ENCODE results near the gene CBFB.
"Not testable (repeated sequence)": the region's sequence is repeated elsewhere in the genome, so short reads cannot be mapped to it uniquely, and the experiment has no call there.

The CBFB gene

DNA sequence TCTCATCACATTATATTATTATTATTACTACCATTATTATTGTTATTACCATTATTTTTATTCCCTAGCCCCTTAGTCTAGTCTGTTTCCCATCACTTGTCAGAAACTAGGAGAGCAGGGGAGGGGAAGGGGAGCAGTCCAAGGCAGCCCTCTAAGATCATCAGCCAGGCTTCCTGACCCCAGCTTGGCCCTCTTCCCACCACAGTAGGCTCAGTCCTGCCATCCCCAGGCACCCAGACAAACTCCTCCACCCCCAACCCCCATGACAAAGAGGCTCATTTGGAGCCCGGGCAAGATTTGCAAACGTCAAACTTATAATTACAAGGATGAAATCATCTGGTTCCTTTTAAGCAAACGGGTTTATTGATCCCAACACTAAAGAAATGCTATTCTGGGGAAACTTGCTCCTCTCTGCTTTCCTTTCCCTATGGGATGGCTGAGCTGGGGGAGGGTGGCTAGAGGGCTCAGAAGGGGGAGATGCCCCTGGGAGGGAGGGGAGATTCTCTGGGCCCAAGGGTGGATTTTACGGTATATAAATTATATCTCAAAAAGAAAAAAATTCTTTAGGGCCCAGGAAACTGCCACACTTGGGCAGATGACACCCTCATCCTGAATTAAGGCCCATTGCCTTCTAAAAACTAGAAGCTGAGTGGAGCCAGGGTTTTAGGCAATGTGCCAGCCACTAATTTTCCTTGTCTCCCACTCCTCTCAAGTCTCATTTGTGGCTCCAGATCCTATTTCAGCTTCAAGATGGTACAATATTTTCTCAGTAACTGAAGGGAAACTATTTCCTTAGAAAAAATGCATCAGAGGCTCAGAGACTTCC, 4.4 kb upstream of the CBFB start:
- H3K4me3 ChIP-seq (ENCODE audit: low read length) = no peak overlapping the region
- TF ChIP-seq ZNF274 (IDR thresholded peaks at IDR 0.05; ENCODE audit: low read depth, low read length) = no peak

DNA sequence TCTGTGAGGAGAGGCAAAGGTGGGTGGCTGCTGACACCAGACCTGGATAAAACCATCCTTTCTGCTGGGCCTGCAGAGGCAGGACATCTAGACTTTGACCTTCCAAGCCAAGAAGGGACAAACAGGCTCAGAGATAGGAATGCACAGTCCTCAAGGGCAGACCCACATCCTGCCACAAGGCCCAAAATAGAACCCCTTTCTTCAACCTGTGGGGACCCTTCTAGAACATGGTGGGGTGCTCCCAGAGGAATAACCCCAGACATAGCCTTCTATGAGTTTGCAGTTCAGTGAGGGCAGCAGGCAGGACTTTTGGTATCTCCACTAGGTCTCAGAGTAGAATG, 3.8 kb upstream of the CBFB start:
- H3K4me3 ChIP-seq (ENCODE audit: low read length) = no peak overlapping the region
- no peak for TF ChIP-seq ZNF274 (IDR thresholded peaks at IDR 0.05; ENCODE audit: low read depth, low read length)

- TF ChIP-seq ZNF274 (IDR thresholded peaks at IDR 0.05; ENCODE audit: low read depth, low read length) = no peak
- no peak overlapping the region for H3K4me3 ChIP-seq (ENCODE audit: low read length)
Measured at GRCh38 chr16:67026570-67026969, 2.4 kb upstream of the CBFB start.

GRCh38 chr16:67027046-67027445, 1.9 kb upstream of the CBFB start:
- no peak for TF ChIP-seq ZNF274 (IDR thresholded peaks at IDR 0.05; ENCODE audit: low read depth, low read length)
- H3K4me3 ChIP-seq (ENCODE audit: low read length) = no peak overlapping the region

GRCh38 chr16:67028167-67028695, 718 bp upstream of the CBFB start:
- peak overlapping the region; percentile 56; the same call in 1 of the 2 replicates for H3K4me3 ChIP-seq (ENCODE audit: low read length)
- no peak for TF ChIP-seq ZNF274 (IDR thresholded peaks at IDR 0.05; ENCODE audit: low read depth, low read length)

GRCh38 chr16:67029254-67030096, 526 bp downstream of the CBFB start:
- peak overlapping the region; percentile 82 for H3K4me3 ChIP-seq (ENCODE audit: low read length)
- TF ChIP-seq ZNF274 (IDR thresholded peaks at IDR 0.05; ENCODE audit: low read depth, low read length) = no peak

DNA sequence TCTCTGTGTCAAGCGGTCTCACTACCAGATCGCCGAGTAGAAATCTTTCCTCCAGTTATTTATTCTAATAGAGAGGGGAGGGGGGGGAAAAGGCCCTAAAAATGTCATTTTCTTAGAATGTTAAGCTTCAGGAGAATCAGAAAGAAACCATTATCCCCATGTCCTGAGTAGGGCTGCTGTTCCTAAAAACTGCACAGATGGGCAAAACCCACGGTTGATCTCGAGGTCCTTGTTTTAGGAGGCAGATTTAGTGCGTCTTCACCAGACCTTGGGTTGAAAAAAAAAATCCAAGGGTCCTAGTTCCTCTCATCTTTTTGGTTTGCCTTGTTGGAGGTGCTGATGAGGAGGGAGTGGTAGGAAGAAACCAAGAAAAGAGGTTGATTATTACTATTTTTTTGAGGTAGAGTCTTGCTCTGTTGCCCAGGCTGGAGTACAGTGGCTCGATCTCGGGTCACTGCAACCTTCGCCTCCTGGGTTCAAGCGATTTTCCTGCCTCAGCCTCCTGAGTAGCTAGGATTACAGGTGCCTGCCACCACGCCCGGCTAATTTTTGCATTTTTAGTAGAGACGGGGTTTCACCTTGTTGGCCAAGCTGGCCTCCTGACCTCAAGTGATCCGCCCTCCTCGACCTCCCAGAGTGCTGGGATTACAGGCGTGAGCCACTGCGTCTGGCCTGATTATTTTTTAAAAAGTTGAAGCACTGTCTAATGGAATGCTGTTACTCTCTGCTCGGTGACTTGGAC, 1.4 kb downstream of the CBFB start:
- TF ChIP-seq ZNF274 (IDR thresholded peaks at IDR 0.05; ENCODE audit: low read depth, low read length) = no peak
- H3K4me3 ChIP-seq (ENCODE audit: low read length) = peak overlapping the region; percentile 82

GRCh38 chr16:67034487-67034886, 5.5 kb downstream of the CBFB start:
- TF ChIP-seq ZNF274 (IDR thresholded peaks at IDR 0.05; ENCODE audit: low read depth, low read length) = no peak
- H3K4me3 ChIP-seq (ENCODE audit: low read length) = no peak overlapping the region; the same call in 1 of the 2 replicates

DNA sequence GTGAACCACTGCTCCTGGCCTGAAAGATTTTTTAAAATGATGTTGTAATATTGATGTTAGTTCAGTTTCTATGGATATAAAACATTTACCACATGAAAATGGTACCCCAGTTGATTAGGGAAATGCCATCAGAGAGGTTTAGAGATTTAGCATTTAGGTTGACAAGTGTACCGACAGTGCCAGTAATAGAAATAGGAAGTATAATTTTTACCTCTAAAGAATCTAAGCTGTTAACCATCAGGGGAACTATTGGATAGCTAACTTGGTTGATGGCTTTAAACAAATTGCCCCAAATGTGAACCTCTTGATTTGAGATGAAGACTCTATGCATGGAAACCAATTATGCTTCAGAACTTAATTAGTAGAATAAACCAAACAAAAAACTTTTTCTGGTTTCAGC, 6.4 kb downstream of the CBFB start:
- TF ChIP-seq ZNF274 (IDR thresholded peaks at IDR 0.05; ENCODE audit: low read depth, low read length) = no peak

GRCh38 chr16:67036323-67036741, 7.4 kb downstream of the CBFB start:
- no peak for TF ChIP-seq ZNF274 (IDR thresholded peaks at IDR 0.05; ENCODE audit: low read depth, low read length)
- no peak overlapping the region for H3K4me3 ChIP-seq (ENCODE audit: low read length)

More for the DNA sequence above, 6.4 kb downstream of the CBFB start:
- no peak overlapping the region for H3K4me3 ChIP-seq (ENCODE audit: low read length)

DNA sequence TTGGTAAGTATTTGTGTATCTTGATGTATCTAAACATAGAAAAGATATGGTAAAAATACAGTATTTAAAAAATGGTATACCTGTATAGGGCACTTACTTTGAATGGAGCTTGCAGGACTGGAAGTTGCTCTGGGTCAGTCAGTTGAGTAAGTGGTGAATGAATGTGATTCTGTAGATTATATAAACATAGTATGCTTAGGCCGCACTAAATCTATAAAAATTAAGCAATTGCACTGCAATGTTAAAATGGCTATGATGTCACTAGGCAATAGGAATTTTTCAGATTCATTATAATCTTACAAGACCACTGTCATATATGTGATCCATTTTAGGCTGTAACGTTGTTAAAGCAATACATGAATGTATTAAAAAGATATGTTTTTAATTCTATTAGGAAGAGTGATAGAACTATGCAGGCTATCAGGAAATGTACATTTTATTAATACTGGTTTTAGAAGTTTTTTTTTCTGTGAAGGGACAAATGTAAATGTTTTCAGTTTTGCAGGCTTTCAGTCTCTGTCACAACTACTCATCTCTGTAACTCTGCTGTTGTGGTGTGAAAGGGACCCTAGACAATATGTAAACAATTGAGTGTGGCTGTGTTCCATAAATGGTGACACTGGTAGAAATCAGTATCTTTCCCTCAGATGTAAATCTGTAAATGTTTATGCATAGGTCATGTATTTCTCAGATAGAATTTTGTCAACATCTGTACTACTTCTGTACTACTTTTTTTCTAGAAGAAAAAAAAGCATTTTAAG, 10.5 kb downstream of the CBFB start:
- no peak for TF ChIP-seq ZNF274 (IDR thresholded peaks at IDR 0.05; ENCODE audit: low read depth, low read length)
- no peak overlapping the region for H3K4me3 ChIP-seq (ENCODE audit: low read length)

DNA sequence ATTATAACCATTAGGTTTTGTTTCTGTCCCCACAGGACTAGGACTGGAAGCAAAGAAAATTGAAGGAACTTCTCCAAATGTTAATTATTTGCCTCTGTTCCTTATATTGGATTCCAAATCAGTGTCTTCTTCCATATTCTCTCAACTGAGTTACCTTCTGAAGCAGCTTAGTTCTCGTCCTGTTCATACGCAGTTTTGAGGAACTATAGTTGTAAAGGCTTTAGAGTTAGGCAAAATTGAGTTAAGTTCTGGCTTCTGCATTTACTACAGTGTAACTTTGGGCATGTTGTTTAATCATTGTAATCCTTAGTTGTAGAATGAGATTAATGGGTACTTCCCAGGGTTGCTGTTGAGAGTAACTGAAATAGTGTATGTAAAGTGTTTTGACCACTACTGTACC, 11.2 kb downstream of the CBFB start:
- no peak for TF ChIP-seq ZNF274 (IDR thresholded peaks at IDR 0.05; ENCODE audit: low read depth, low read length)
- no peak overlapping the region for H3K4me3 ChIP-seq (ENCODE audit: low read length)

- no peak overlapping the region for H3K4me3 ChIP-seq (ENCODE audit: low read length)
- no peak for TF ChIP-seq ZNF274 (IDR thresholded peaks at IDR 0.05; ENCODE audit: low read depth, low read length)
Measured at GRCh38 chr16:67040906-67041305, 12.0 kb downstream of the CBFB start.

DNA sequence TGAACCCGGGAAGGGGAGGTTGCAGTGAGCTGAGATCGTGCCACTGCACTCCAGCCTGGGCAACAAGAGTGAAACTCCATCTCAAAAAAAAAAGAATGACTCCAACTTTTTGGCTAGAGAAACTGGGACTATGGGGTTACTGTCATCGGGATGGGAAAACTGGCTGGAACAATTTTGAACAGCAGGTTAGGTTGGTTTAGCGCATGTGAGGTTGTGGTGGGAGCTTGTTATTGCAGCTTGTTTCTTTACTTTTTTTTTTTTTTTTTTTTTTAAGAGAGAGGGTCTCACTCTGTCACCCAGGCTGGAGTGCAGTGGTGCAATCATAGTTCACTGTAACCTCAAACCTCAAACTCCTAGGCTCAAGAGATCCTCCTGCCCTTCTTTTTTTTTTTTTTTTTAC, 12.6 kb downstream of the CBFB start:
- H3K4me3 ChIP-seq (ENCODE audit: low read length) = not testable (repeated sequence)

All from GM08714 (cell line).